Measurements from ENCODE around the gene NIM1K.
"Not testable (repeated sequence)": the region's sequence is repeated elsewhere in the genome, so short reads cannot be mapped to it uniquely, and the experiment has no call there.

The NIM1K gene

DNA sequence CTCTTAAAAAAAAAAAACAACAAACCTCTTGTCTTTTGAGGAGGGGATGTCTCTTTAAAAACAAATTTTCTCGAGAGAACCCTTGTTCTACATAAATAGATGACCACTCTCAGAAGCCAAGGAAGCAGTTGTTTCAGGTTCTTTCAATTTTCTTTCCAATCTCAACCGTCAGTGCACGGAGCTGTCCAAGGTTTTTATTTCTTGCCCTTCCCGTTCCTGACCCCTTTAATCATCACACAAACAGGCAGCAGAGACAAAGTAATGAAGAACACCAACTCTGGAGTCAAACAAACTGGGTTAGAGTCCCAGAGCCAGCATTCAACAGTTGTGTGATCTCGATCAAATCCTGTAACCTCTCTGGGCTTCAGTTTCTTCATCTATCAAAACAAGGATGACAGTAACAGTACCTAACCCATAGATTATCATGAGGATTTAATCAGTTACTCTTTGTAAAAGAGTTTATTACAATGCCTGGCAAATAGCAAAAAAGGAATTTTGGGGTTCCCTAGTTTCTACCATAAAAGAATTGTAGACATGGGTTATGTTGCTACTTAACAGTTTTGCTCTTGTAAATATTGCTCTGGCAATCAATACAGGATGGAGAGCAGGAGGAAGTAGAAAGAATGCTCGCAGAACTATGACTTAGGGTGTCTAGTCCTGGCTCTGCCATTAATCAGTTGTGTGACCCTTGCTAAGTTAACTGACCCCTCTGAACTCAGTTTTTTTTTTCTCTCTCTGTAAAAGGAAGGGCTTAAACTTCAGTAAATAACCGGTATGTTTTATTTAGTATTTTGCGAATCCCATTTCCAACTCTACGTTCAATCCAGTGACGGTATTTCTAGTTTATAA lies 1.0 kb upstream of the NIM1K start:
- no peak for DNase-seq (ENCODE audit: low spot score)

- no peak for DNase-seq (ENCODE audit: low spot score)
Observed at GRCh38 chr5:43192558-43193180, 644 bp downstream of the NIM1K start.

DNA sequence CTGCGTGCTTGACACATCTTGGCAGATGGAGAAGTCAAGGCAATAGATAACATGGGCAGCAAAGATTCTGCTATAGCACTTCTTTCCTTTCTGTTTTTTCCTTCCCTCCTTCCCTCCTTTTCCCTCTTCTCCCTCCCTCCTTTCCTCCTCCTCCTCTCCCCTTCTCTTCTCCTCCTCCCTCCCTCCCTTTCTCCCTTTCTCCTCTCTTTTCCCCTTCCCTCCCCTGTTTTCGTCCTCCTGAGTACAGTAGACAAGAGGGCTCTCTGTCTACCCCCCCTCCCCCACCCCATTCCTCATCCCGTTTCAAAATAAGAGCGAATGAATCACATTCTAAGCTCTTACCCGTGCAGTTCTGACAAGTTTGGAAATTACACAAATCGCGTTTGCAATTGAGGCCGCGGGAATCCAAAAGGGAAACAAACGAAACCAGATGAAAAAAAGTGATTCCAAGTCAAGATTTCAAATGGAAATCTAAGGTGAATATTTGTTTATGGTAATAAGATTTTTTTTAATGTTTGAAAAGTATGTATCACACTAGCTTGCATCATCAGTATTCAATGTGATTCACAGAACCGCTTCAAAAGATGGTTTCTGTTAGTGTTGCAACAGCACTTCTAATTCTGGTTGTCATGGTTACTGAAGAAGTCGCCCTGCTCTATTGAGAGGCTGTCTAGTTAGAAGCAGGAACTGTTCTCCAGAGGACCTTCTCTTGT lies 1.3 kb downstream of the NIM1K start:
- peak; percentile 24 for DNase-seq (ENCODE audit: low spot score)

- DNase-seq (ENCODE audit: low spot score), result no peak
Observed at GRCh38 chr5:43193894-43194265, 1.9 kb downstream of the NIM1K start.

GRCh38 chr5:43195670-43196265 lies 3.7 kb downstream of the NIM1K start:
- no peak for DNase-seq (ENCODE audit: low spot score)

- DNase-seq (ENCODE audit: low spot score), result no peak
Observed at GRCh38 chr5:43197535-43197934, 5.5 kb downstream of the NIM1K start.

- not testable (repeated sequence) for DNase-seq (ENCODE audit: low spot score)
Observed at GRCh38 chr5:43201442-43201841, 9.4 kb downstream of the NIM1K start.

DNA sequence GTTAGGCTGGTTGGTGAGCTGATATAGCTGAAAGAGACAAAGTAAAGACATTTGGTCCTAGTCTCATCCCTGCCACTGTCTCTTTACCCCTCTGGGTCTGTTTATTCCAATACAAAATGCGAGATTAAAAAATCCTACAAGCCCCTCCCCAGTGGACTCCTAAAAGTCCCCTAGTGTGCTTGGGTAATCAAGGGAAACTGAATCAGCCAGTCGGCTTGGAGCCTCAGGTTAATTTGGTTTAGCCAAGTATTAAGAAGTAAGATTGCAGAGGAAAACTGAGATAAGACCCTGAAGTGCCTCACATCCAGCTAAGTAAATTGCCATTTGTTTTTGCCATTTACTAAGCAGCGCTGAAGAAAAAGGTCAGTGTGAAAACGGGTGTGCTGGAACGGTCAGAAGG lies 10.4 kb downstream of the NIM1K start:
- no peak for DNase-seq (ENCODE audit: low spot score)

- DNase-seq (ENCODE audit: low spot score), result no peak
Observed at GRCh38 chr5:43203373-43203772, 11.3 kb downstream of the NIM1K start.

DNA sequence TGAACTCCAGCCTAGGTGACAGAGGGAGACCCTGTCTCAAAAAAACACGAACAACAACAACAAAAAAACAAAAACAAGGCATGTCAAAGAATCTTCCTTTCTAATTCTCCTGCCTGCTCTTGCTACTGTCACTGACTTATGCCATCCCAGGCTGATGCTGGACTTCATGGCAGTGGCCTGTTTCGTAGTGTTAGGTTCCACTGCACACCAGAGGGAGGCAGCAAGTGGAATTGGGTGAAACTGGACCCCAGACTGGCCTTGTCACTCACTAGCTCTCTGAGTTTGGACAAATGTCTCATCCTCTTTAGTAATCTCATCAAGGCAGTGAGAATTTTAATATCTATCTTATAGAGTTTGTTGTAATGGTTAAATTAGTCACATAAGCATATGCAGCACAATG lies 12.9 kb downstream of the NIM1K start:
- no peak for DNase-seq (ENCODE audit: low spot score)

GRCh38 chr5:43207601-43208000 lies 15.6 kb downstream of the NIM1K start:
- DNase-seq (ENCODE audit: low spot score), result no peak

DNA sequence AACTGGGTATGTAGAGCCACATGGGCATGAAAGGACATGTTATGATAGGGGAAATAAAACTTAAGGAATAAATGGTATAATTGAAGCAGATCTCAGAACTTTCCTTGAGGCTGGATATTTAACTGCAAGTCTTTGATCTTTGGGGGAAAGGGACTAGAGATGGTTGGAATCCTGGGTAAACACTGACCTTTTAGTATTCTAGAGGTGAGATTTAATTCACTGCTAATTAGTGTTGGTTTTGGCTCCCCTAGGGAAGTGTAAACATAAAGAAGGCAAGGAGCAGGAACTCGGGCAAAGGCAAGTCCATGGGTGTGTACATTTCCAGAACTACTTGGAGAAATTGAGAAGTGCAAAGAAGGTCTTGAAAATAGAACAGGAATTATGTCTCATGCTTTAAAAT lies 16.6 kb downstream of the NIM1K start:
- no peak for DNase-seq (ENCODE audit: low spot score)

GRCh38 chr5:43209060-43209459 lies 17.0 kb downstream of the NIM1K start:
- no peak for DNase-seq (ENCODE audit: low spot score)

GRCh38 chr5:43209833-43210232 lies 17.8 kb downstream of the NIM1K start:
- no peak for DNase-seq (ENCODE audit: low spot score)

- DNase-seq (ENCODE audit: low spot score), result no peak
Observed at GRCh38 chr5:43210570-43210969, 18.5 kb downstream of the NIM1K start.

DNA sequence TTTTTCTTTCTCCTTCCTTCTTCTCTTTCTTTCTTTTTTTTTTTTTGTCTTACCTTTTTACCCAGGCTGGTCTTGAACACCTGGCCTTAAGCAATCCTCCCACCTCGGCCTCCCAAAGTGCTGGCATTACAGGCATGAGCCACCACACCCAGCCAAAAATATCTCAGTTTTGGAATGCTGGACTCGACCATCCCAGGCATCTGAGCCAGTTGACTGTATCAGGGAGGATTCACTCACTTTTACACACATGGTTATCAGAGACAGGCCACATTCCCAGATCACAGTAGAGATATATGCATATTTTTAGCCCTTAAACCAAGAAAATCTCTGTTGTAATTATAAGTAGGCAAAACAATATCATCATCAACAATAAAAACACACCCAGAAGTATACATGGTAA lies 21.9 kb downstream of the NIM1K start:
- DNase-seq (ENCODE audit: low spot score), result no peak

GRCh38 chr5:43215073-43215631 lies 23.1 kb downstream of the NIM1K start:
- no peak for DNase-seq (ENCODE audit: low spot score)

GRCh38 chr5:43216941-43217340 lies 24.9 kb downstream of the NIM1K start:
- no peak for DNase-seq (ENCODE audit: low spot score)

DNA sequence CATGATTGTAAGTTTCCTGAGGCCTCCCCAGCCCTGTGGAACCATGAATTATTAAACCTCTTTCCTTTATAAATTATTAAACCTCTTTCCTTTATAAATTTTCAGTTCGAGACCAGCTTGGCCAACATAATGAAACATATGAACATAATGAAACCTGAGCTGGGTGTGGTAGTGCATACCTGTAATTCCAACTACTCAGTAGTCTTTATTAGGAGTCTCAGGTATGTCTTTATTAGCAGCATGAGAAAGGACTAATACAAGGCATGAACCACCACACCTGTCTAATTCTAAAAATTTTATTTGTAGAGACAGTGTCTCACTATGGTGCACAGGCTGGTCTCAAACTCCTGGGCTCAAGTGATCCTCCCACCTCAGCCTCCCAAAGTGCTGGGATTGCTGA lies 27.1 kb downstream of the NIM1K start:
- DNase-seq (ENCODE audit: low spot score), result no peak

GRCh38 chr5:43221502-43221901 lies 29.5 kb downstream of the NIM1K start:
- no peak for DNase-seq (ENCODE audit: low spot score)

DNA sequence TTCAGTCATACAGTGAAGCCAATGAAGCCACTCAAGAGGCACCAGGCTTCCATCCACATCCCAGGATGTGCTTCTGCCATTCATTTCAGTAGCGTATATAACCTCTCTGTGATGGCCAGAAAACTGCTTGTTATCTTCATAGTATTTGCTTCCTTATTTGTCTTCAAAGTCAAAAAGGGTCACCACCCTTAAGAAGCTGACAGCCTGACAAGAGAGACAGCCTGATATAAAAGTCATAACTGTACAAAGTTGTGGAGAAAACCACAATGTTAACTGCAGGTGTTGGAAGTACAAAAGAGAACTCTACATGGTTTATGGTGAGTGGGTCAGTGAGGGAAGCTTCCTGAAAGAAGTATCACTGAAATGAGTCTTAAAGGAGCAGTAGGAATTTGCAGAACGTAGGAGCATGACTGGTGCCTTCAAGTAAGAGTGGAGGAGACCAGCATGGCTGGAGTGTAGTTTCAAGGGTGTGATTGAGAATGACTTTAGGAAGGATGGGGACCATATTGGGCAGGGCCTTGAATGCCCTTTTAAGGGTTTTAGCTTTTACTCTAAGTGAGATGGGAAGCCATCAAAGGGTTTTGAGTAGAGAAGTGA lies 33.7 kb downstream of the NIM1K start:
- no peak for DNase-seq (ENCODE audit: low spot score)

DNA sequence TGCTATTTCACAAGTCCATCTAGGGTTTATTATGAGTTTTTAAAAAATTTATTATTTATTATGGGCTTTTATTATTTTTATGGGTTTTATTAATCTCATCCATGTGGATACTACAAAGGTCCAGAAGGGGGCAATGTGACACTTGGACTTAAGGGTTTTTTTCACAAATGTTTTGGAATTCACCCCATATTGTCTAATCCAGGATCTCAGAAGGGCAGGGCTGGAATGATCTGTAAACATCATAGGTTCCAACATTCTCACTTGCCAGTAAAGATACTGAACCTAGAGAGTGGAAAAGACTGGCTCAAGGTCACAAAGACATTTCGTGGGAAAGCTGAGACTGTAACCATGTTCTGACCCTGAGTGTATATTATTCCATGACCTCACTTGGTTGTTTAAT lies 35.6 kb downstream of the NIM1K start:
- no peak for DNase-seq (ENCODE audit: low spot score)
